Neural progenitor cell (in vitro differentiated cells): Measurements from ENCODE around the gene VPS13D. TPM values are rescaled to one million over a fixed set of nuclear protein-coding genes. Genes with fewer than 3 reads are reported as not detected.
"Not testable (repeated sequence)": the region's sequence is repeated elsewhere in the genome, so short reads cannot be mapped to it uniquely, and the experiment has no call there.

Experiments
- DNase-seq: peaks from one replicate; pipeline ENCODE4 v3.0.0-alpha.2; 2016; ENCODE audit warnings: low spot score
- H2AFZ ChIP-seq: fragments of 200-600 bp; sonication (generic); replicated peaks from 2 replicates; pipeline ENCODE4 v1.6.1; 2016; ENCODE audit warnings: antibody characterized with exemption
- H3F3A ChIP-seq: fragments of 200-600 bp; sonication (generic); 2 replicates; pipeline ENCODE4 v1.6.1; 2016; ENCODE audit warnings: antibody characterized with exemption, low read depth
- H3K27ac ChIP-seq: fragments of 200-600 bp; sonication (generic); 2 replicates; pipeline ENCODE4 v1.5.1; 2016; ENCODE audit warnings: mild to moderate bottlenecking
- H3K27me3 ChIP-seq: fragments of 200-600 bp; sonication (generic); 2 replicates; pipeline ENCODE4 v1.6.1; 2016; ENCODE audit warnings: mild to moderate bottlenecking, moderate library complexity
- H3K36me3 ChIP-seq: fragments of 200-600 bp; sonication (generic); 2 replicates; pipeline ENCODE4 v1.5.1; 2016
- H3K4me1 ChIP-seq: fragments of 200-600 bp; sonication (generic); 2 replicates; pipeline ENCODE4 v1.6.1; 2016; ENCODE audit warnings: mixed run types
- H3K4me2 ChIP-seq: fragments of 200-600 bp; sonication (generic); 2 replicates; pipeline ENCODE4 v1.6.1; 2016
- H3K4me3 ChIP-seq: fragments of 200-600 bp; sonication (generic); 2 replicates; pipeline ENCODE4 v1.5.1; 2016
- H3K79me2 ChIP-seq: fragments of 200-600 bp; sonication (generic); 2 replicates; pipeline ENCODE4 v1.6.1; 2016; ENCODE audit warnings: low read depth
- H3K9ac ChIP-seq: fragments of 200-600 bp; sonication (generic); 2 replicates; pipeline ENCODE4 v1.6.1; 2016
- H3K9me3 ChIP-seq: fragments of 200-600 bp; sonication (generic); 2 replicates; pipeline ENCODE4 v1.5.1; 2016; ENCODE audit warnings: low read depth
- H4K20me1 ChIP-seq: fragments of 200-600 bp; sonication (generic); 2 replicates; pipeline ENCODE4 v1.6.1; 2016; ENCODE audit warnings: low read depth
- H3K27ac Mint-ChIP-seq: 3 replicates; pipeline ENCODE4 v1.8.0; 2021; ENCODE audit warnings: mixed read lengths
- H3K27me3 Mint-ChIP-seq: 2 replicates; pipeline ENCODE4 v1.8.0; 2022; ENCODE audit warnings: low read depth, mild to moderate bottlenecking, inconsistent platforms, moderate library complexity, mixed read lengths; ENCODE audit not compliant: insufficient read depth
- H3K36me3 Mint-ChIP-seq: 3 replicates; pipeline ENCODE4 v1.8.0; 2021; ENCODE audit warnings: mixed read lengths
- H3K4me1 Mint-ChIP-seq: 3 replicates; pipeline ENCODE4 v1.8.0; 2021; ENCODE audit warnings: mixed read lengths
- H3K4me3 Mint-ChIP-seq: 3 replicates; pipeline ENCODE4 v1.8.0; 2021; ENCODE audit warnings: mild to moderate bottlenecking, moderate library complexity, mixed read lengths
- H3K9me3 Mint-ChIP-seq: 3 replicates; pipeline ENCODE4 v1.8.0; 2020; ENCODE audit warnings: mixed read lengths
- EZH2 ChIP-seq: fragments of 200-600 bp; sonication (generic); IDR thresholded peaks from 2 replicates; pipeline ENCODE4 v1.6.1; 2017; ENCODE audit warnings: antibody characterized with exemption, mild to moderate bottlenecking, moderate library complexity
- EZH2phosphoT487 ChIP-seq: fragments of 200-600 bp; sonication (generic); IDR thresholded peaks from 2 replicates; pipeline ENCODE4 v1.6.1; 2017; ENCODE audit warnings: antibody characterized with exemption
- total RNA-seq: library from RNA; depleted of rRNA; stranded (reverse); fragments of >200 nt; gene quantifications from 2 replicates; pipeline ENCODE4 v1.2.3, GENCODE V29; 2015; ENCODE audit warnings: low replicate concordance
- TF ChIP-seq, protein P1 (sequence below): fragments of 200-600 bp; sonication (generic); IDR thresholded peaks from 2 replicates; pipeline ENCODE4 v1.5.1; 2017; ENCODE audit warnings: antibody characterized with exemption, mild to moderate bottlenecking

VPS13D gene
- total RNA-seq, 1 donor from 2014 or later = 16.4 TPM

DNA sequence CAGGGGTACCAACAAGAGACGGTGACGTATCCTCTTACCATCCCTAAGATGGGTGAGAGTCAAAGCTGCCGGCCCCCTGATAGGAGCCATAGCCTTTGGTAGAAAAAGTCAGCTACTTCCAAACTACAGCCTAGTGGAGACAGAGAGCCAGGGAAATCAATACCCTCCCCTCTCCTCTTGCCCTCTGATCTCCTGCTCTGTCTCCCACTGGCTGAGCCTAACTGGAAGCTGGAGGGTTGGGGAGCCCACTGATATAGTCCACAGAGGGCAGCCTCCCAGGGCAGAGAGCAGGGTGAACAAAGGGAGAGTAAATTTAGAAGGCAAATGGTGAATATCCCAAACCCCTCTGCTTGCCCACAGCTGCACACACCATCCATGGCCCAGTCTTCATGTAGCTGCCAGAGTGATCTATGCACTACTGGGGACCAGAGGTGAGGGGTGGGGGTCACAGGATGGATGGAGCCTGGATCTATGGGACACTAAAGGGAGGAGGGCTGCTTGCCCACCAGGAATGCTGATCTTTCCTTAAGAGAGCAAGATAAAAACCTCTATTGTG, 308.2 kb downstream of the VPS13D start:
- Histone ChIP-seq H3F3A (peaks cover 27% of the 10 kb centered on the region), H3K27ac (no peak overlapping the region), H3K79me2 (no peaks in the 10 kb centered on the region), H3K9ac (no peak overlapping the region), H3K9me3 (no peaks in the 10 kb centered on the region), H3K4me2 (no peak overlapping the region), H3K4me3 (no peak overlapping the region), H3K36me3 (no peaks in the 10 kb centered on the region), H2AFZ (peak overlapping the region; percentile 20), H3K4me1 (peaks cover 31% of the 10 kb centered on the region), H3K27me3 (no peaks in the 10 kb centered on the region), H4K20me1 (no peaks in the 10 kb centered on the region)
- Mint-ChIP-seq H3K27me3 (peaks cover 13% of the 10 kb centered on the region), H3K4me1 (peaks cover 18% of the 10 kb centered on the region), H3K27ac (no peak overlapping the region), H3K36me3 (no peaks in the 10 kb centered on the region), H3K9me3 (peaks cover 13% of the 10 kb centered on the region), H3K4me3 (no peak overlapping the region)
- TF ChIP-seq EZH2 (no peak), EZH2phosphoT487 (no peak)
- TF ChIP-seq, protein P1, sequence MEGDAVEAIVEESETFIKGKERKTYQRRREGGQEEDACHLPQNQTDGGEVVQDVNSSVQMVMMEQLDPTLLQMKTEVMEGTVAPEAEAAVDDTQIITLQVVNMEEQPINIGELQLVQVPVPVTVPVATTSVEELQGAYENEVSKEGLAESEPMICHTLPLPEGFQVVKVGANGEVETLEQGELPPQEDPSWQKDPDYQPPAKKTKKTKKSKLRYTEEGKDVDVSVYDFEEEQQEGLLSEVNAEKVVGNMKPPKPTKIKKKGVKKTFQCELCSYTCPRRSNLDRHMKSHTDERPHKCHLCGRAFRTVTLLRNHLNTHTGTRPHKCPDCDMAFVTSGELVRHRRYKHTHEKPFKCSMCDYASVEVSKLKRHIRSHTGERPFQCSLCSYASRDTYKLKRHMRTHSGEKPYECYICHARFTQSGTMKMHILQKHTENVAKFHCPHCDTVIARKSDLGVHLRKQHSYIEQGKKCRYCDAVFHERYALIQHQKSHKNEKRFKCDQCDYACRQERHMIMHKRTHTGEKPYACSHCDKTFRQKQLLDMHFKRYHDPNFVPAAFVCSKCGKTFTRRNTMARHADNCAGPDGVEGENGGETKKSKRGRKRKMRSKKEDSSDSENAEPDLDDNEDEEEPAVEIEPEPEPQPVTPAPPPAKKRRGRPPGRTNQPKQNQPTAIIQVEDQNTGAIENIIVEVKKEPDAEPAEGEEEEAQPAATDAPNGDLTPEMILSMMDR = no peak
- no peak for DNase-seq

DNA sequence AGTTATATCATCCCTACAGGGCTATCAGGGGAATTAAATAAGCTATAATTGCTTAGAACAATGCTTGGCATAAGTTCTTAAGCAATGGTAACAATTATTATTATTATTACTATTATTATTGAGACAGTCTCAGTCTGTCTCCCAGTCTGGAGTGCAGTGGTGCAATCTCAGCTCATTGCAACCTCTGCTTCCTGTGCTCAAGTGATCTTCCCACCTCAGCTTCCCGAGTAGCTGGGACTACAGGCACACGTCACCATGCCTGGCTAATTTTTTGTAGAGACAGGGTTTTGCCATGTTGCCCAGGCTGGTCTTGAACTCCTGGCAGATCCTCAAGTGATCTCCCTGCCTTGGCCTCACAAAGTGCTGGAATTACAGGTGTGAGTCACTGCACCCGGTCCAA, 308.7 kb downstream of the VPS13D start:
- not testable (repeated sequence) for H3K4me3 ChIP-seq, H3K27ac ChIP-seq, H3K27ac Mint-ChIP-seq, H3K36me3 Mint-ChIP-seq, H3K4me2 ChIP-seq, H3K36me3 ChIP-seq, H3K27me3 ChIP-seq, H3K79me2 ChIP-seq, H3K4me3 Mint-ChIP-seq, H4K20me1 ChIP-seq, H2AFZ ChIP-seq, H3K9me3 ChIP-seq, H3K9ac ChIP-seq, DNase-seq
- H3K9me3 Mint-ChIP-seq = peaks cover 13% of the 10 kb centered on the region
- H3K4me1 ChIP-seq = peaks cover 32% of the 10 kb centered on the region
- H3F3A ChIP-seq = peaks cover 32% of the 10 kb centered on the region
- H3K4me1 Mint-ChIP-seq = peaks cover 18% of the 10 kb centered on the region
- peaks cover 13% of the 10 kb centered on the region for H3K27me3 Mint-ChIP-seq

DNA sequence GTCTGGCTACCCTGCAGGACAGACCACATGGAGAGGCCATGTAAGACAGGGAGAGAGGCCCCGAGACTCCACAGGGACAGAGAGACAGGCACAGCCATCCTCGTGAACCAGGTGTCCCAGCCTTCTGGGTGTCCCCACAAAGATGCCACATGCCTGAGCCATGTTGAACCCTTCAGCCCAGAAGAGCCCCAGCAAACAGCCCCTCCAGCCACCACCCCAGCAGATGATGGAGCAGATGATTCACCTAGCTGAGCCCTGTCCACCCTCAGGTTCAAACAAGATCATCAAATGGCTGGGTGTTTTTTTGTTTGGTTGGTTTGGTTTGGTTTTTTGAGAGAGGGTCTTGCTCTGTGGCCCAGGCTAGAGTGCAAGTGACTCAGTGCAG, 309.5 kb downstream of the VPS13D start:
- Histone ChIP-seq H3K4me2 (no peak overlapping the region), H3F3A (peaks cover 36% of the 10 kb centered on the region), H3K4me1 (peaks cover 37% of the 10 kb centered on the region), H3K9me3 (no peaks in the 10 kb centered on the region), H4K20me1 (no peaks in the 10 kb centered on the region), H3K36me3 (no peaks in the 10 kb centered on the region), H3K79me2 (no peaks in the 10 kb centered on the region), H3K4me3 (no peak overlapping the region), H3K9ac (no peak overlapping the region), H3K27me3 (no peaks in the 10 kb centered on the region), H3K27ac (no peak overlapping the region), H2AFZ (no peak overlapping the region)
- H3K4me3 Mint-ChIP-seq = no peak overlapping the region
- peaks cover 13% of the 10 kb centered on the region for H3K9me3 Mint-ChIP-seq
- H3K27ac Mint-ChIP-seq = no peak overlapping the region
- H3K4me1 Mint-ChIP-seq = peaks cover 20% of the 10 kb centered on the region
- no peak for TF ChIP-seq EZH2phosphoT487
- TF ChIP-seq, protein P1 = no peak
- TF ChIP-seq EZH2 = no peak
- DNase-seq = no peak
- H3K27me3 Mint-ChIP-seq = peaks cover 13% of the 10 kb centered on the region
- no peaks in the 10 kb centered on the region for H3K36me3 Mint-ChIP-seq

DNA sequence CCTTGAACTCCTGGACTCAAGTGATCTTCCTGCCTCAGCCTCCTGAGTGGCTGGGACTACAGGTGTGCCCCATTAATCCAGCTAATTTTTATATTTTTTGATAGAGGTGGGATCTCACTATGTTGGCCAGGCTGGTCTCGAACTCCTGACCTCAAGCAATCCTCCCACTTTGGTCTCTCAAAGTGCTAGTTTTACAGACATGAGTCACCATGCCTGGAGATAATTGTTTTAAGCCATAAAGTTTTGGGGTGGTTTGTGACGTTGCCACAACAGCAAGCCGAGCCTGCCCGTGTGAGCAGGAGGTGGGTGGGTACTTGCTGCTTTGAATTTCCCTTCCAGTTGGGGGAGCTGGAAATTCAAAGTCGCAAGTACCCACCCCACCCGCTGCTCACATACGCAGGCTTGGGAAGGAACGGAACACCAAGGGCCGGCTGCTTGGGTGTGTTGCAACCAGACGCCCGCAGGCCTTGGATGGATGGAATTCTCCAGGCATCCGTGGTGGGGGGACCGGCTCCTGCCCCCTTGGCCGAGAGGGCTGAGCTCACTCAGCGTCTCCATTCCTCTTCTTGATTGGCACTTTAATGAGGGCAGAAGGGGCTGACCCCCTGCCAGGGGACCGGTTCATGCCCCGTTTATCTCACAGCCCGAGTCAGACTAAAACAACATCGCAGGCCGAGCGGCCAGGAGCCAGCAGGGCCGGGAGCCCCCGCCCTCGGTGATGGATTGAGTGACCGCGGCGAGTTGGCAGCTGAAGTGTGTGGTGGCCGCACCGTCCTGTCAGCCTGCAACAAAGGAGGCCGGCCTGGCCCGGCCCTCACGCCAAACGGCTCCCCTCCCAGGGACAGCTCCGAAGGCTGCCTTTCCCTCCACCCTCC, 310.1 kb downstream of the VPS13D start:
- H4K20me1 ChIP-seq = no peaks in the 10 kb centered on the region
- no peaks in the 10 kb centered on the region for H3K9me3 ChIP-seq
- no peaks in the 10 kb centered on the region for H3K79me2 ChIP-seq
- H3K36me3 Mint-ChIP-seq = no peaks in the 10 kb centered on the region
- no peaks in the 10 kb centered on the region for H3K27me3 ChIP-seq
- no peaks in the 10 kb centered on the region for H3K36me3 ChIP-seq
- peak overlapping the region; percentile 9 for H2AFZ ChIP-seq
- H3K4me3 ChIP-seq = no peak overlapping the region
- peaks cover 13% of the 10 kb centered on the region for H3K9me3 Mint-ChIP-seq
- H3K4me1 ChIP-seq = peaks cover 41% of the 10 kb centered on the region
- H3K27ac Mint-ChIP-seq = peak overlapping the region; percentile 53
- peaks cover 14% of the 10 kb centered on the region for H3K27me3 Mint-ChIP-seq
- H3K27ac ChIP-seq = no peak overlapping the region
- H3K4me1 Mint-ChIP-seq = peaks cover 24% of the 10 kb centered on the region
- peaks cover 36% of the 10 kb centered on the region for H3F3A ChIP-seq
- peak overlapping the region; percentile 43 for H3K4me3 Mint-ChIP-seq
- H3K9ac ChIP-seq = no peak overlapping the region
- TF ChIP-seq, protein P1 = no peak
- no peak for TF ChIP-seq EZH2
- no peak for TF ChIP-seq EZH2phosphoT487
- DNase-seq = peak; percentile 74
- H3K4me2 ChIP-seq = peak overlapping the region; percentile 50
